H9 (cell line): ENCODE data around the gene FOXJ3. TPM values are rescaled to one million over a fixed set of nuclear protein-coding genes. Genes with fewer than 3 reads are reported as not detected.

ENCODE experiments used
- DNase-seq: peaks from one replicate; pipeline ENCODE4 v3.0.0-alpha.2; 2017
- H2AFZ ChIP-seq: one replicate; pipeline ENCODE4 v1.6.1; 2013; ENCODE audit warnings: mild to moderate bottlenecking, low read length, control low read depth, moderate library complexity
- H2AK5ac ChIP-seq: 2 replicates; pipeline ENCODE4 v1.6.1; 2013; ENCODE audit warnings: low read length, control low read depth, mixed read lengths; ENCODE audit not compliant: insufficient read length
- H2BK120ac ChIP-seq: one replicate; pipeline ENCODE4 v1.6.1; 2013; ENCODE audit warnings: low read depth, mild to moderate bottlenecking, low read length, control low read depth, inconsistent platforms; ENCODE audit not compliant: poor library complexity, severe bottlenecking
- H2BK12ac ChIP-seq: 2 replicates; pipeline ENCODE4 v1.6.1; 2013; ENCODE audit warnings: low read length, control low read depth, mixed read lengths, low read depth; ENCODE audit not compliant: insufficient read length
- H2BK15ac ChIP-seq: 2 replicates; pipeline ENCODE4 v1.6.1; 2013; ENCODE audit warnings: low read depth, low read length, control low read depth
- H2BK20ac ChIP-seq: one replicate; pipeline ENCODE4 v1.6.1; 2013; ENCODE audit warnings: low read depth, mild to moderate bottlenecking, low read length, control low read depth, inconsistent platforms; ENCODE audit not compliant: poor library complexity, severe bottlenecking
- H2BK5ac ChIP-seq: 2 replicates; pipeline ENCODE4 v1.6.1; 2013; ENCODE audit warnings: low read length, control low read depth, mixed read lengths; ENCODE audit not compliant: insufficient read length
- H3K14ac ChIP-seq: 2 replicates; pipeline ENCODE4 v1.6.1; 2013; ENCODE audit warnings: low read length, control low read depth; ENCODE audit not compliant: insufficient read depth
- H3K18ac ChIP-seq: 2 replicates; pipeline ENCODE4 v1.6.1; 2013; ENCODE audit warnings: low read depth, mild to moderate bottlenecking, mixed read lengths, low read length, control low read depth; ENCODE audit not compliant: insufficient read length
- H3K23ac ChIP-seq: 2 replicates; pipeline ENCODE4 v1.6.1; 2013; ENCODE audit warnings: low read length, control low read depth, mixed read lengths, low read depth; ENCODE audit not compliant: insufficient read length
- H3K23me2 ChIP-seq: 2 replicates; pipeline ENCODE4 v1.6.1; 2013; ENCODE audit warnings: low read depth, mild to moderate bottlenecking, mixed read lengths, low read length, control low read depth; ENCODE audit not compliant: insufficient read length, poor library complexity, severe bottlenecking
- H3K27ac ChIP-seq: 2 replicates; pipeline ENCODE4 v1.5.1; 2013; ENCODE audit warnings: low read length, control low read depth, mixed read lengths, low read depth; ENCODE audit not compliant: insufficient read length
- H3K27me3 ChIP-seq: 2 replicates; pipeline ENCODE4 v1.6.1; 2013; ENCODE audit warnings: low read length, control low read depth, inconsistent platforms; ENCODE audit not compliant: insufficient read depth
- H3K4ac ChIP-seq: 2 replicates; pipeline ENCODE4 v1.6.1; 2013; ENCODE audit warnings: low read depth, mild to moderate bottlenecking, control low read depth, inconsistent platforms, low read length, moderate library complexity
- H3K4me1 ChIP-seq: 2 replicates; pipeline ENCODE4 v1.6.1; 2013; ENCODE audit warnings: low read length, control low read depth, inconsistent platforms; ENCODE audit not compliant: insufficient read depth
- H3K4me2 ChIP-seq: 2 replicates; pipeline ENCODE4 v1.6.1; 2013; ENCODE audit warnings: low read length, control low read depth, mixed read lengths; ENCODE audit not compliant: insufficient read length, insufficient read depth
- H3K56ac ChIP-seq: 2 replicates; pipeline ENCODE4 v1.6.1; 2013; ENCODE audit warnings: low read depth, mild to moderate bottlenecking, mixed read lengths, low read length, control low read depth; ENCODE audit not compliant: insufficient read length
- H3K79me1 ChIP-seq: 2 replicates; pipeline ENCODE4 v1.6.1; 2013; ENCODE audit warnings: low read depth, mild to moderate bottlenecking, moderate library complexity, low read length, control low read depth, inconsistent platforms; ENCODE audit not compliant: insufficient read depth, poor library complexity, severe bottlenecking
- H3K79me2 ChIP-seq: 2 replicates; pipeline ENCODE4 v1.6.1; 2013; ENCODE audit warnings: low read length, control low read depth, inconsistent platforms; ENCODE audit not compliant: insufficient read depth
- H3K9ac ChIP-seq: 2 replicates; pipeline ENCODE4 v1.6.1; 2013; ENCODE audit warnings: low read length, control low read depth, mixed read lengths; ENCODE audit not compliant: insufficient read length; ENCODE audit errors: extremely low read depth
- H3K9me3 ChIP-seq: one replicate; pipeline ENCODE4 v1.6.1; 2013; ENCODE audit warnings: low read depth, low read length, inconsistent platforms; ENCODE audit not compliant: control insufficient read depth
- H3T11ph ChIP-seq: one replicate; pipeline ENCODE4 v1.6.1; 2013; ENCODE audit warnings: mild to moderate bottlenecking, low read length, control low read depth, inconsistent platforms
- H4K20me1 ChIP-seq: one replicate; pipeline ENCODE4 v1.6.1; 2013; ENCODE audit not compliant: control insufficient read depth, insufficient read length, insufficient read depth
- H4K5ac ChIP-seq: 2 replicates; pipeline ENCODE4 v1.6.1; 2013; ENCODE audit warnings: low read depth, mild to moderate bottlenecking, mixed read lengths, low read length, control low read depth; ENCODE audit not compliant: insufficient read length
- H4K8ac ChIP-seq: replicated peaks from 2 replicates; pipeline ENCODE4 v1.6.1; 2013; ENCODE audit warnings: low read length, control low read depth, mixed read lengths, low read depth; ENCODE audit not compliant: insufficient read length
- H4K91ac ChIP-seq: 2 replicates; pipeline ENCODE4 v1.6.1; 2013; ENCODE audit warnings: low read depth, mild to moderate bottlenecking, moderate library complexity, mixed read lengths, low read length, control low read depth; ENCODE audit not compliant: insufficient read length
- H3K27ac Mint-ChIP-seq, 3 experiments: 2 replicates in 2 of 3; 3 replicates in 1 of 3; pipeline ENCODE4 v1.8.0; 2020 to 2021; ENCODE audit warnings: mixed read lengths in 3 of 3, mild to moderate bottlenecking in 1 of 3, moderate library complexity in 1 of 3
- H3K27me3 Mint-ChIP-seq: 2 replicates; pipeline ENCODE4 v1.8.0; 2021; ENCODE audit warnings: low read depth, mild to moderate bottlenecking, moderate library complexity, mixed read lengths
- H3K36me3 Mint-ChIP-seq, 3 experiments: 2 replicates in 2 of 3; 3 replicates in 1 of 3; pipeline ENCODE4 v1.8.0; 2020 to 2021; ENCODE audit warnings: low read depth in 3 of 3, mixed read lengths in 3 of 3; ENCODE audit not compliant: insufficient read depth in 1 of 3
- H3K4me1 Mint-ChIP-seq, 2 experiments: 2 replicates each; pipeline ENCODE4 v1.8.0; 2020; ENCODE audit warnings: mixed read lengths in 2 of 2
- H3K4me3 Mint-ChIP-seq, 2 experiments: 2 replicates in 1 of 2; 3 replicates in 1 of 2; pipeline ENCODE4 v1.8.0; 2020 to 2021; ENCODE audit warnings: mild to moderate bottlenecking in 2 of 2, mixed read lengths in 2 of 2, moderate library complexity in 1 of 2
- H3K9me3 Mint-ChIP-seq, 2 experiments: 2 replicates in 1 of 2; 3 replicates in 1 of 2; pipeline ENCODE4 v1.8.0; 2020; ENCODE audit warnings: mild to moderate bottlenecking in 2 of 2, mixed read lengths in 2 of 2, moderate library complexity in 1 of 2
- WGBS: extraction: QIAGEN DNeasy Blood & Tissue Kit; methylation state at CpG from one replicate; pipeline ENCODE4 v1.1.7; 2013; ENCODE audit warnings: missing lambda C conversion rate, low lambda C conversion rate, mixed read lengths; ENCODE audit not compliant: insufficient read length; ENCODE audit errors: extremely low coverage; 5-methylcytosine and 5-hydroxymethylcytosine counted together
- total RNA-seq: library from RNA; stranded (reverse); gene quantifications from 2 replicates; pipeline ENCODE4 v1.2.1, GENCODE V29; 2021
- TF ChIP-seq, protein P1 (sequence below): fragments of 200-600 bp; sonication (generic); conservative IDR thresholded peaks from 3 replicates; pipeline ENCODE4 v1.8.0; 2021; ENCODE audit warnings: antibody characterized with exemption, mild to moderate bottlenecking

Gene FOXJ3
- total RNA-seq, 1 experiment from 2014 or later = 49.9 TPM

DNA sequence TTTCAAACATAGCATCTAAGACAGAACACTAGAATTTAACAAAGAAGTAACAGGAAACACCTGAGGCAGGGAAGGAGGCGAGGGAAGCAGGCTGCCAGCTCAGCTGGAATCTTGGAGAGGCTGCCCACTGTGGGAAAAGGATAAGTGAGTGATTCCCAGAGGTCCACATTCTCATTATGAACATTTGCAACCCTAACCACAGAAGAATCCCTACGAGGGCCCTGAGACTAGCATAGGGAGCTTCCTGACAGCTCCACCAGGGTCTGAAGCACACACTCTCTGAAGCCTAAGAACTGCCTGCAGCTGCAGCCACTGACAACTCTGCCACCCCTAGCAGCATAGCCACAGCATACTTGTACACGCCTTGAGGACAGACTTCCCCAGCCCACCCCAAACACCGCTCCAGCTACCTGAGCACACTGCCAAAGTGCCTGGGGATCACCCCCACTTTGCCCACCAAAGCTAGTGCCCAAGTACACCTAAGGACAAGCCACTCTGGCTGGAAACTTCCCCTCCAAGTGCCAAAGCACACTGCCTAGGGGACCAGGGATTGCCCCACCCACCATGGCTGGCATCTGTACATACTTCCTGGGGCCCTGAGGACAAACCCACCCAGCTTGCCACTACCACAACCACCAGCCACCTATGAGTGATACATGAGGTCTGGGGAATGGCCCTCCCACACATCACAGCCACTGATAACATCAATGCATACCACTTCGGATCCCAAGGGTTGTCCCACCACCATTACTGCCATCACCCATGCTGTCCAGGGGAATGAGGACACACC, 93.9 kb downstream of the FOXJ3 start:
- Histone ChIP-seq H4K20me1 (no peaks in the 10 kb centered on the region), H2AK5ac (no peak overlapping the region), H4K8ac (no peak overlapping the region), H2AFZ (no peak overlapping the region), H2BK15ac (no peak overlapping the region), H3K79me2 (peaks cover 21% of the 10 kb centered on the region; the same call in 1 of the 2 replicates), H3K9me3 (peaks cover 11% of the 10 kb centered on the region), H3K23ac (no peak overlapping the region), H3K14ac (no peak overlapping the region; the same call in 1 of the 2 replicates), H4K91ac (no peak overlapping the region), H3K27me3 (no peaks in the 10 kb centered on the region), H3K9ac (no peak overlapping the region), H3T11ph (no peak overlapping the region), H3K18ac (no peak overlapping the region), H3K23me2 (no peaks in the 10 kb centered on the region), H3K4me1 (no peaks in the 10 kb centered on the region; the same call in 1 of the 2 replicates), H3K27ac (no peak overlapping the region), H2BK120ac (no peak overlapping the region), H3K56ac (no peak overlapping the region), H2BK12ac (no peak overlapping the region), H3K4me2 (no peak overlapping the region), H2BK5ac (no peak overlapping the region), H3K4ac (no peak overlapping the region), H4K5ac (no peak overlapping the region), H2BK20ac (no peak overlapping the region), H3K79me1 (peaks cover 13% of the 10 kb centered on the region)
- peak; percentile 23 for DNase-seq
- WGBS = no CpG with 5 or more reads among the region's 5 CpGs
- no peaks in the 10 kb centered on the region for H3K27me3 Mint-ChIP-seq
- TF ChIP-seq, protein P1, sequence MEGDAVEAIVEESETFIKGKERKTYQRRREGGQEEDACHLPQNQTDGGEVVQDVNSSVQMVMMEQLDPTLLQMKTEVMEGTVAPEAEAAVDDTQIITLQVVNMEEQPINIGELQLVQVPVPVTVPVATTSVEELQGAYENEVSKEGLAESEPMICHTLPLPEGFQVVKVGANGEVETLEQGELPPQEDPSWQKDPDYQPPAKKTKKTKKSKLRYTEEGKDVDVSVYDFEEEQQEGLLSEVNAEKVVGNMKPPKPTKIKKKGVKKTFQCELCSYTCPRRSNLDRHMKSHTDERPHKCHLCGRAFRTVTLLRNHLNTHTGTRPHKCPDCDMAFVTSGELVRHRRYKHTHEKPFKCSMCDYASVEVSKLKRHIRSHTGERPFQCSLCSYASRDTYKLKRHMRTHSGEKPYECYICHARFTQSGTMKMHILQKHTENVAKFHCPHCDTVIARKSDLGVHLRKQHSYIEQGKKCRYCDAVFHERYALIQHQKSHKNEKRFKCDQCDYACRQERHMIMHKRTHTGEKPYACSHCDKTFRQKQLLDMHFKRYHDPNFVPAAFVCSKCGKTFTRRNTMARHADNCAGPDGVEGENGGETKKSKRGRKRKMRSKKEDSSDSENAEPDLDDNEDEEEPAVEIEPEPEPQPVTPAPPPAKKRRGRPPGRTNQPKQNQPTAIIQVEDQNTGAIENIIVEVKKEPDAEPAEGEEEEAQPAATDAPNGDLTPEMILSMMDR = no peak
- H3K36me3 Mint-ChIP-seq = peaks cover 48 to 65% (median 59%) of the 10 kb centered on the region in 3 experiments
- peaks cover 14 to 17% of the 10 kb centered on the region in 2 experiments for H3K4me1 Mint-ChIP-seq
- H3K9me3 Mint-ChIP-seq = peaks cover 33 to 46% of the 10 kb centered on the region in 2 experiments
- peak overlapping the region in 2 of 3 experiments; percentile 38 to 40; a peak in 1 of 7 replicates for H3K27ac Mint-ChIP-seq
- no peak overlapping the region for H3K4me3 Mint-ChIP-seq
